GM12878 (cell line): Measurements from ENCODE around the gene B4GALT1. TPM values are rescaled to one million over a fixed set of nuclear protein-coding genes. Genes with fewer than 3 reads are reported as not detected.

Experiments used
- ATF7 ChIP-seq: fragments of 450-650 bp; IDR thresholded peaks from 2 replicates; pipeline ENCODE4 v1.6.1; 2016; ENCODE audit warnings: low read depth, mild to moderate bottlenecking
- CBX3 ChIP-seq: fragments of 200-600 bp; sonication (generic); IDR thresholded peaks from 2 replicates; pipeline ENCODE4 v1.6.1; 2016; ENCODE audit warnings: low read depth, borderline replicate concordance
- CEBPB ChIP-seq, 2 experiments: fragments of 150-350 bp in 1 of 2; IDR thresholded peaks; 2 replicates each; pipeline ENCODE4 v1.6.1; 2012 to 2014; ENCODE audit warnings: low read depth in 2 of 2, low read length in 2 of 2, borderline replicate concordance in 1 of 2, inconsistent platforms in 1 of 2
- CREB1 ChIP-seq: IDR thresholded peaks from 2 replicates; pipeline ENCODE4 v1.6.1; 2012; ENCODE audit warnings: low read depth, mild to moderate bottlenecking, inconsistent platforms
- CREM ChIP-seq: IDR thresholded peaks from 2 replicates; pipeline ENCODE4 v1.6.1; 2014; ENCODE audit warnings: antibody characterized with exemption, low read depth
- EGR1 ChIP-seq, 2 experiments: IDR thresholded peaks; 1 replicate in 1 of 2; 2 replicates in 1 of 2; pipeline ENCODE4 v1.6.1; 2011 to 2012; ENCODE audit warnings: low read depth in 2 of 2, low read length in 2 of 2, borderline replicate concordance in 1 of 2, mild to moderate bottlenecking in 1 of 2, moderate library complexity in 1 of 2
- IKZF1 ChIP-seq: fragments of 450-650 bp; conservative IDR thresholded peaks from 2 replicates; pipeline ENCODE4 v1.6.1; 2017; ENCODE audit warnings: antibody characterized with exemption, mild to moderate bottlenecking
- IRF4 ChIP-seq: IDR thresholded peaks from 2 replicates; pipeline ENCODE4 v1.6.1; 2011; ENCODE audit warnings: low read depth, low read length
- MEF2A ChIP-seq: IDR thresholded peaks from 2 replicates; pipeline ENCODE4 v1.6.1; 2011; ENCODE audit warnings: low read depth, mild to moderate bottlenecking, low read length, moderate library complexity; ENCODE audit not compliant: insufficient read depth
- MLLT1 ChIP-seq: fragments of 450-650 bp; IDR thresholded peaks from 2 replicates; pipeline ENCODE4 v1.6.1; 2016; ENCODE audit warnings: mild to moderate bottlenecking
- MXI1 ChIP-seq: fragments of 150-350 bp; IDR thresholded peaks from 2 replicates; pipeline ENCODE4 v1.6.1; 2011; ENCODE audit warnings: low read depth, mild to moderate bottlenecking, inconsistent platforms, low read length, improper control_type of control experiment
- NFXL1 ChIP-seq: fragments of 450-650 bp; IDR thresholded peaks from 2 replicates; pipeline ENCODE4 v1.6.1; 2017; ENCODE audit warnings: antibody characterized with exemption, mild to moderate bottlenecking, borderline replicate concordance
- NR2F1 ChIP-seq: fragments of 450-650 bp; conservative IDR thresholded peaks from 2 replicates; pipeline ENCODE4 v1.6.1; 2017; ENCODE audit warnings: mild to moderate bottlenecking
- PAX5 ChIP-seq: IDR thresholded peaks from 2 replicates; pipeline ENCODE4 v1.6.1; 2011; ENCODE audit warnings: low read depth, low read length, borderline replicate concordance
- POLR2A ChIP-seq: IDR thresholded peaks from 2 replicates; pipeline ENCODE4 v1.6.1; 2011; ENCODE audit warnings: low read depth, mild to moderate bottlenecking, low read length
- POLR2AphosphoS5 ChIP-seq: IDR thresholded peaks from 2 replicates; pipeline ENCODE4 v1.6.1; 2011; ENCODE audit warnings: mild to moderate bottlenecking, low read length, inconsistent platforms
- POU2F2 ChIP-seq: IDR thresholded peaks from 3 replicates; pipeline ENCODE4 v1.6.1; 2011; ENCODE audit warnings: low read depth, mild to moderate bottlenecking, low read length, borderline replicate concordance
- RAD21 ChIP-seq: IDR thresholded peaks from 2 replicates; pipeline ENCODE4 v1.6.1; 2011; ENCODE audit warnings: mild to moderate bottlenecking, low read depth, low read length, moderate library complexity; ENCODE audit not compliant: insufficient read depth
- SREBF2 ChIP-seq: IDR thresholded peaks from 2 replicates; pipeline ENCODE4 v1.6.1; 2012; ENCODE audit warnings: mild to moderate bottlenecking, low read length
- SRF ChIP-seq, 2 experiments: IDR thresholded peaks; 2 replicates each; pipeline ENCODE4 v1.6.1; 2011; ENCODE audit warnings: low read depth in 2 of 2, low read length in 2 of 2, mild to moderate bottlenecking in 1 of 2, moderate library complexity in 1 of 2
- STAT3 ChIP-seq: IDR thresholded peaks from 2 replicates; pipeline ENCODE4 v1.6.1; 2011; ENCODE audit warnings: low read depth, low read length, improper control_type of control experiment
- SUZ12 ChIP-seq: fragments of 200-600 bp; sonication (generic); IDR thresholded peaks from one replicate; pipeline ENCODE4 v1.6.1; 2018; ENCODE audit warnings: antibody characterized with exemption, mild to moderate bottlenecking; ENCODE audit not compliant: unreplicated experiment
- USF1 ChIP-seq: IDR thresholded peaks from 2 replicates; pipeline ENCODE4 v1.6.1; 2011; ENCODE audit warnings: borderline replicate concordance, low read depth, mild to moderate bottlenecking, moderate library complexity, mixed read lengths, low read length; ENCODE audit not compliant: insufficient read depth; ENCODE audit errors: extremely low read length
- ZBTB40 ChIP-seq: fragments of 450-650 bp; IDR thresholded peaks from 2 replicates; pipeline ENCODE4 v1.6.1; 2016; ENCODE audit warnings: mild to moderate bottlenecking, moderate library complexity, borderline replicate concordance
- polyA plus RNA-seq, 11 experiments: library from polyadenylated mRNA; depleted of rRNA in 4 of 11; unstranded in 6 of 11; stranded (reverse) in 5 of 11; fragments of >200 nt; fragmentation: Nextera tagmentation in 4 of 11; fragmentation: Illumina TruSeq in 1 of 11; extraction: Ambion mirVana in 4 of 11; extraction: Trizol in 1 of 11; gene quantifications; 1 replicate in 1 of 11; 2 replicates in 10 of 11; pipeline versions ENCODE4 v1.2.1 to v1.2.3, GENCODE V29; 2011 to 2016; ENCODE audit warnings: inconsistent platforms in 2 of 11, missing spikeins in 2 of 11, low read depth in 1 of 11
- total RNA-seq, 4 experiments: library from RNA; depleted of rRNA in 3 of 4; stranded (reverse); fragments of >200 nt in 3 of 4; fragmentation: Illumina TruSeq in 1 of 4; extraction: Trizol in 1 of 4; gene quantifications; 2 replicates each; pipeline versions ENCODE4 v1.2.1 to v1.2.3, GENCODE V29; 2013 to 2021
- TF ChIP-seq, protein P1 (sequence below): IDR thresholded peaks from 2 replicates; pipeline ENCODE4 v1.6.1; 2012; ENCODE audit warnings: low read depth, low read length, improper control_type of control experiment

Gene B4GALT1
- total and polyA plus RNA-seq, 10 of the 15 experiments (the other 5 are each of a cell fraction or from before 2014, with no cell fraction given), result 12.7 to 79.0 (median 41.0) TPM

- TF ChIP-seq USF1, result no peak
- 0 out of 2 replicates have a peak, but pooled peaks have one; percentile 42 for TF ChIP-seq MLLT1
- TF ChIP-seq POU2F2, result peak; percentile 50; the same call in 2 of the 3 replicates
- TF ChIP-seq CREM, result peak; percentile 83
- peak; percentile 82 for TF ChIP-seq ATF7
- TF ChIP-seq RAD21, result 0 out of 2 replicates have a peak, but pooled peaks have one; percentile 18
- TF ChIP-seq CREB1, result no peak
- TF ChIP-seq ZBTB40, result no peak
- no peak for TF ChIP-seq SREBF2
- TF ChIP-seq MXI1, result no peak
- TF ChIP-seq STAT3, result no peak
- no peak for TF ChIP-seq MEF2A
- TF ChIP-seq IRF4, result peak; percentile 24; the same call in 1 of the 2 replicates
- no peak for TF ChIP-seq CEBPB (IDR thresholded peaks at IDR 0.05; ENCODE audit: borderline replicate concordance in 1 of 2, low read depth in 2 of 2, low read length in 2 of 2)
- TF ChIP-seq NFXL1, result no peak
- TF ChIP-seq, protein P1, sequence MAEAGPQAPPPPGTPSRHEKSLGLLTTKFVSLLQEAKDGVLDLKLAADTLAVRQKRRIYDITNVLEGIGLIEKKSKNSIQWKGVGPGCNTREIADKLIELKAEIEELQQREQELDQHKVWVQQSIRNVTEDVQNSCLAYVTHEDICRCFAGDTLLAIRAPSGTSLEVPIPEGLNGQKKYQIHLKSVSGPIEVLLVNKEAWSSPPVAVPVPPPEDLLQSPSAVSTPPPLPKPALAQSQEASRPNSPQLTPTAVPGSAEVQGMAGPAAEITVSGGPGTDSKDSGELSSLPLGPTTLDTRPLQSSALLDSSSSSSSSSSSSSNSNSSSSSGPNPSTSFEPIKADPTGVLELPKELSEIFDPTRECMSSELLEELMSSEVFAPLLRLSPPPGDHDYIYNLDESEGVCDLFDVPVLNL, result no peak
- TF ChIP-seq POLR2AphosphoS5, result peak; percentile 75
- peak; percentile 75; the same call in 1 of the 2 replicates for TF ChIP-seq IKZF1
- 0 out of 4 replicates have a peak, but pooled peaks of 1 of the 2 experiments have one; percentile 17 for TF ChIP-seq SRF (IDR thresholded peaks at IDR 0.05; ENCODE audit: low read depth in 2 of 2, low read length in 2 of 2)
- no peak for TF ChIP-seq SUZ12
- TF ChIP-seq EGR1 (IDR thresholded peaks at IDR 0.05; ENCODE audit: borderline replicate concordance in 1 of 2, low read depth in 2 of 2, low read length in 2 of 2), result no peak
- TF ChIP-seq NR2F1, result peak; percentile 43
- peak; percentile 53; the same call in 1 of the 2 replicates for TF ChIP-seq POLR2A
- TF ChIP-seq CBX3, result no peak
- 0 out of 2 replicates have a peak, but pooled peaks have one; percentile 57 for TF ChIP-seq PAX5
Measured at GRCh38 chr9:33159777-33160127, 7.4 kb downstream of the B4GALT1 start (continued).
